Measurements from ENCODE around the gene ABLIM3. TPM values are rescaled to one million over a fixed set of nuclear protein-coding genes. Genes with fewer than 3 reads are reported as not detected.

The ABLIM3 gene
- total RNA-seq, 1 donor from 2014 or later = 8.0 TPM

DNA sequence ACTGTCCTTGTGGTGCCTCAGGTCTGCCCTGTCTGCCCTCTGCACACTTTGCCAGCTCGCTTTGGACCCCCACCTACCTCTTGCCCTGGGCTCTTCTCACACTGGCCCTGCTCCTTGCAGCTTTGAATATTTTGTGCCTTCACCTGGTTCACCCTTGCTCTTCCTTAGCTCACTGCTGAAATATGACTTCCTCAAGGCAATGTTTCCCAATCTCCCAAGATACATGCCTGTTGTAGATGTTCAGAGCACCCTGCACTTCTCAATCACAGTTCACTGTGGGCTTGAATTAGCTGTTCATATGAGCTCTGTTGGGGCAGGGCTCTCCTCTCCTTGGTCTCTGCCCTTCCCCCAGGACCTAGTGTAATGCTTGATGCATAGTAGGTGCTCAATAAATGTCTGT is 138.4 kb downstream of the ABLIM3 start:
- no peaks in the 10 kb centered on the region for H3K36me3 Mint-ChIP-seq
- H3K9me3 Mint-ChIP-seq = no peaks in the 10 kb centered on the region
- no peak overlapping the region for H3K27ac Mint-ChIP-seq
- TF ChIP-seq CTCF (conservative IDR thresholded peaks at IDR 0.05) = no peak
- H3K27me3 Mint-ChIP-seq = peaks cover 46% of the 10 kb centered on the region
- no peak overlapping the region for H3K4me3 Mint-ChIP-seq
- H3K4me1 Mint-ChIP-seq (ENCODE audit: unreplicated experiment) = peaks cover 4% of the 10 kb centered on the region
- no peak for DNase-seq (ENCODE audit: extremely low spot score, unreplicated experiment)

DNA sequence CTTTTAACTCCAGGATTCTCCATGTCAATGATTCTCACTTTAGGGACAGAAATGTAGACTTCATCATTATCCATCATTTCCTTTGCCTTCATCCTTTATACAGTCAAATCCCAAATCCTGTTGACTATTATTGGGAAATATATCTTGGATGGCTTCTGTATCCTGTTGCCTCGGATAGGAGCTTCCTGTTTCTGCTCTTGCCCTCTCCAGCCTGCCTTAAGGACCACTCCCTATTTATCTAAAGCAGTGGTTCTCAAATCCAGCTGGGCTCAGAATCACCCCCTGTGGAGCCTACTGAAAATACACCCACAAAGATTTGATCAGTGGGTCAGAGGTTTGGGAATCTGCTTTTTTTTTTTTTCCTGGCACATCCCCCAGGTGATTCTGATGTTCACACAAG is 138.8 kb downstream of the ABLIM3 start:
- no peaks in the 10 kb centered on the region for H3K9me3 Mint-ChIP-seq

GRCh38 chr5:149280802-149281201 is 139.5 kb downstream of the ABLIM3 start:
- Mint-ChIP-seq H3K9me3 (no peaks in the 10 kb centered on the region), H3K36me3 (no peaks in the 10 kb centered on the region), H3K27ac (no peak overlapping the region), H3K4me1 (ENCODE audit: unreplicated experiment) (peaks cover 5% of the 10 kb centered on the region), H3K4me3 (no peak overlapping the region), H3K27me3 (peaks cover 38% of the 10 kb centered on the region)
- no peak for DNase-seq (ENCODE audit: extremely low spot score, unreplicated experiment)
- TF ChIP-seq CTCF (conservative IDR thresholded peaks at IDR 0.05) = no peak

More for the DNA sequence above, 138.8 kb downstream of the ABLIM3 start:
- H3K4me3 Mint-ChIP-seq = no peak overlapping the region
- H3K4me1 Mint-ChIP-seq (ENCODE audit: unreplicated experiment) = peaks cover 5% of the 10 kb centered on the region
- no peaks in the 10 kb centered on the region for H3K36me3 Mint-ChIP-seq
- no peak for TF ChIP-seq CTCF (conservative IDR thresholded peaks at IDR 0.05)
- H3K27ac Mint-ChIP-seq = no peak overlapping the region
- H3K27me3 Mint-ChIP-seq = peaks cover 43% of the 10 kb centered on the region
- DNase-seq (ENCODE audit: extremely low spot score, unreplicated experiment) = no peak

DNA sequence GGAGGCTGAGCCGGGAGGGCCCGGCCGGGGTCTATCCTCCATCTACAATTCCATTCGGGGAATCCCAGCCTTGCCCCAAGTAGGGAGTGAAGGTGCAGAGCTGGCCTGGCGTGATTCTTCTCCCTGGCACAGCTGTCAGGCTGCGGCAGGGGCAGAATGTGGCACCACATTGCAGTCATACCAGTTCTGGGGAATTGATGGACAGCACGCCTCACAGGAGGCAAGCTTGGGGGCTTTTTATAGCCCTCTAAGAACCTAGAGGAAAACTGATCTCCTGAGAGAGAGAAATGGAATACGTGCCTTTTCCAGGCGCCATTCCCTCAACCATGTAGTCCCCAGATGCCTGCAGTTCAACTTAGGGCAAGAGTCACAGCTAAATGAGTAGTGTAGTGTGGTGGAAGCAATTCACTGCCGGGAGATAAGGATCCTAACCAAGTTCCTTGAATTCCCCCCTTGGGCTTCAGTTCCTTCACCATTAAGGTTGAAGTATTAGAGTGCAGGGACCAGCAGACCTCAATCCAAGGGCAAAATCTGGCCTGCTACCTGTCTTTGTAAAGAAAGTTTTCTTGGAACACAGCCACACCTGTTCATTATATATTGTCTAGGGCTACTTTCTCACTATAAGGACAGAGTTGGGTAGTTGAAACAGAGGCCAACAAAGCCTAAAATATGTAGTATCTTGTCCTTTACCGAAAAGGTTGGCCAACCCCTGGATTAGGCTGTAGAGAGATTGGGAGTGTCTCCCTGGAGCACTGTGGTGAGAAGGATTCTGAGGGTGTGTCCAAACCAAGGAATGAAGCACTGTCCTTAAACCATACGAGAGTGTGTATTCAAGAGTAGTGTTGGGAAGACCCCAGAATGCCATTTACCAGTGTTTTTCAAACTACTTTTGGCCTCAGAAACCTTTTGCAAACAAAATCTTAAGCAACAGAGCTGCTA is 141.0 kb downstream of the ABLIM3 start:
- no peak for TF ChIP-seq CTCF (conservative IDR thresholded peaks at IDR 0.05)
- Mint-ChIP-seq H3K36me3 (no peaks in the 10 kb centered on the region), H3K27me3 (peaks cover 25% of the 10 kb centered on the region), H3K4me3 (no peak overlapping the region), H3K9me3 (no peaks in the 10 kb centered on the region), H3K27ac (no peak overlapping the region), H3K4me1 (ENCODE audit: unreplicated experiment) (peaks cover 5% of the 10 kb centered on the region)
- DNase-seq (ENCODE audit: extremely low spot score, unreplicated experiment) = no peak

DNA sequence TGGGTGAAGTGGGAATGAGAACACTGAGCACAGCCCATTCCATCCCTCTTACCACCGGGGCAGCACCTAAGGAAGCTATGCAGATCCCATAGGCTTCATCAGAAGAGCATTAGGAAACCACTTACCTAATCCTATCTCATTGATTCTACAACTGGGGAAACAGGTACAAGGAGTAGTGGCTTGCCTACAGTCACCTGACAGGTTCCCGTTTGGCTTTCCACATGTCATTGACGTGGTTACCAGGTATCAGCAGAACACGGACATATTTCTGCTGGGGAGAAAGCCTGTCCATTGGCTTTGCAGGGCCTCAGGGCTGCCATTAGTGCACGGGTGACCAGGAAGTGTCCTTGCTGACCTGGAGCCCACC is 141.7 kb downstream of the ABLIM3 start:
- Mint-ChIP-seq H3K36me3 (no peaks in the 10 kb centered on the region), H3K9me3 (no peaks in the 10 kb centered on the region), H3K4me1 (ENCODE audit: unreplicated experiment) (peaks cover 5% of the 10 kb centered on the region), H3K27me3 (peaks cover 20% of the 10 kb centered on the region), H3K4me3 (no peak overlapping the region), H3K27ac (no peak overlapping the region)
- no peak for TF ChIP-seq CTCF (conservative IDR thresholded peaks at IDR 0.05)
- DNase-seq (ENCODE audit: extremely low spot score, unreplicated experiment) = no peak
